GM21528 (cell line): Measurements from ENCODE around the gene ABCC5.

Experiments used
- ATAC-seq: cut with Tn5 transposase; IDR thresholded peaks from one replicate; pipeline ENCODE4 v1.9.1; 2021; ENCODE audit warnings: mild to moderate bottlenecking, moderate library complexity; ENCODE audit not compliant: unreplicated experiment, low FRiP score

The ABCC5 gene

DNA sequence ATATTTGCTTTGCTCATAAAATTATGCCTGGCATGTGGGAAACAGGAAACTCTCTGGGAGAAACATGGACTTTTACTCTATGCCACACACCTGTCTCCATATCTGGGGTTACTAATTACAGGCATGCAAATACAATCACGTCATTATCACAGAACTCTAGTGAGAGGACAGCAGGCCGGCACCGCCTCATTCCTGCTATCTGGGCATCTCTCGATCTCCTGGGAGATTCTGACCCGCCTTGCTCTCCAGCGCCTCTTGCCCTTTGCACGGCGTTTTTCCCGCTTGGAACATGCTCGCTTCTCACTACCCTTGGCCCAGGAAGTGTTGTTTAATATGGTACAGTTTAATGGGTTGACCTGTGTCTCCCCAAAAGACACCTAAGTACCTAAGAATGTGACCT lies 87.6 kb downstream of the ABCC5 start:
- no peak for ATAC-seq

- no peak for ATAC-seq
Measured at GRCh38 chr3:183927059-183927458, 90.6 kb downstream of the ABCC5 start.

- no peak for ATAC-seq
Measured at GRCh38 chr3:183924956-183925355, 92.7 kb downstream of the ABCC5 start.

GRCh38 chr3:183924543-183924942 lies 93.1 kb downstream of the ABCC5 start:
- no peak for ATAC-seq

DNA sequence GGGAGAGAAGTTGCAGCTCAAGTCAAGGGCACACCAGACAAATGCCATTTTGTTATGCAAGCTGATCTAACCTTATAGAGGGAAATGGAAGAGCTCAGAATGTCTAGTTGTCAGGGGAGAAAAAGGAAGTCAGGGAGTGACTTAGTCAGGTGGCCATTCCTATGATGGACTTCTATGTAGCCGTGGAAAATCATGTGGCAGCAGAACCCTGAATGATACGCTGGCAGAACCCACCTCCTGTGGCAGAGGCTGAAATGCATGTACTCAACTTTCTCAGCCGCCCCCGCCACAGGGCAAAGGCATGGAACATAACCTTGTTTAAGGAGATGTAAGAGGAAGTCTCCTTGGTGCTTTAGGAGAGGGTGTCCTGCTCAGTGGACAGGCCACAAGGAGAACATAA lies 95.3 kb downstream of the ABCC5 start:
- no peak for ATAC-seq

GRCh38 chr3:183921096-183921495 lies 96.6 kb downstream of the ABCC5 start:
- no peak for ATAC-seq

GRCh38 chr3:183920416-183920815 lies 97.3 kb downstream of the ABCC5 start:
- ATAC-seq: no peak

DNA sequence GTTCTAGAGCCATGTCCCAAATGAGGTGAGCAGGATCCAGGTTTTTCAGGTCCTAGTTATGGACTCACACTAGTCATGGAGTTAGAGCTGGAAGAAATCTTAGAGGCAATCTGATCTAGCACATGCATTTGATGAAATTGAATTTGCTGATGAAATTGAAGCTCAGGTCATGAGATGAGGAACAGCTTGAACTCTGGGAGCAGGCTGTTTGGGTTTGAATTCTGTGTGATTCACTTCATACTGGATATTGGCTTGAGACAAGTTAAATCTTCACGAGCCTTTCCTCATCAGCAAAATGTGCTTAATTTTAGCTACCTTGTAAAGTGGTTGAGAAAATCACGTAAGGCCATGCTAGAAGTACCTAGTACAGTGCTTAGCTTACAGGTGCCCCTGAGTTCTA lies 99.5 kb downstream of the ABCC5 start:
- ATAC-seq: no peak

DNA sequence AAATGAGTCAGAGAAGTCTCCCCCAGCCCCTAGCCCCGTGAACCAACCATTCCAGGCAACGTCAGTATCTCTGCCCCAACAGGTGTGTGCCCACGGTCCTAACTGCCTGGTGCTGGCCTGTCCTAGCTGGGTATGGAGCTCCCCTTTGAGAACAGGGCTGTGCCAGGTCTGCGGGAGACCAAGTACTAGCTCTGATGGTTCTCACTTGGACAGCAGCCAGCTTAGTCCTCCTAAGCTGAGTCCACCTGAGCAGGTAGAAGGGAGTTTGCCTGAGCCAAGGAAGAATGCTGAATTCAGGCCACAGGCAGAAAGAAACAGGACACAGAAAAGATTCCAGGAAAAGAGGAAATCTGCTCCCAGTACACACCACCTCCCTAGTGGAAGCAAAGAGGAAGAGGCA lies 99.9 kb downstream of the ABCC5 start:
- no peak for ATAC-seq

- ATAC-seq: no peak
Measured at GRCh38 chr3:183914856-183915255, 102.8 kb downstream of the ABCC5 start.

GRCh38 chr3:183913580-183913920 lies 104.1 kb downstream of the ABCC5 start:
- no peak for ATAC-seq

DNA sequence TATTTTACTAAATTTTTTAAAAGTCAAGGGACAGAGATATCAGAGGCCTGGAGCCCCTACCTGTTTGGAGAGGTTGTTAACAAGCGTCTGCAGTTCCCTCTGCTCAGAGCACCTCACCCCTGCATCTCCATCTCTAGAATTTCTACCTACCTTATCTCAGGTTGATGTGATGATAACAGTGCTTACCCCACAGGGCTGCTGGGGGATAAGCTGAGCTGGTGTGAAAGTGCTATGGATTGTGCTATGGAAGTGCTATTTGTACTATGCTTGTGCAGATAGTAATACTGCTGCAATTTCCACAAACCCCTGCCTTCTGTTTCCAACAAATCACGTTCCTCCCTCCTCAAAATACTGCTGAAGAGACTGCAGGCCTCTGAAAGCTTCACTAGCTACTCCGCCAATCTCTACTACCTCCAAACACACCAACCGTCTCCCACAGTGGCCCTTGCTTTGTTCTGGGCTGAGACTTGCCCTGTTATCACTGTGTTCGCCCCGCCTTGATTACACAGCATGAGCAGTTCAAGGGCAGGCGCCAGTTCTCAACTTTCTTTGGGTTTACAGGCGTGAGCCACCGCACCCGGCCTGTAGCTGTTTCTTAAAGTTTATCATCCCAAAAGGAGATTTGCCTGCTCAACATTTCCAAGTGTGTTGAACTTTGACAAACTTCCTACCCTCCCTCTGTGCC lies 104.6 kb downstream of the ABCC5 start:
- ATAC-seq: no peak

- ATAC-seq: no peak
Measured at GRCh38 chr3:183911763-183912506, 105.7 kb downstream of the ABCC5 start.

- ATAC-seq: no peak
Measured at GRCh38 chr3:183911087-183911486, 106.6 kb downstream of the ABCC5 start.

DNA sequence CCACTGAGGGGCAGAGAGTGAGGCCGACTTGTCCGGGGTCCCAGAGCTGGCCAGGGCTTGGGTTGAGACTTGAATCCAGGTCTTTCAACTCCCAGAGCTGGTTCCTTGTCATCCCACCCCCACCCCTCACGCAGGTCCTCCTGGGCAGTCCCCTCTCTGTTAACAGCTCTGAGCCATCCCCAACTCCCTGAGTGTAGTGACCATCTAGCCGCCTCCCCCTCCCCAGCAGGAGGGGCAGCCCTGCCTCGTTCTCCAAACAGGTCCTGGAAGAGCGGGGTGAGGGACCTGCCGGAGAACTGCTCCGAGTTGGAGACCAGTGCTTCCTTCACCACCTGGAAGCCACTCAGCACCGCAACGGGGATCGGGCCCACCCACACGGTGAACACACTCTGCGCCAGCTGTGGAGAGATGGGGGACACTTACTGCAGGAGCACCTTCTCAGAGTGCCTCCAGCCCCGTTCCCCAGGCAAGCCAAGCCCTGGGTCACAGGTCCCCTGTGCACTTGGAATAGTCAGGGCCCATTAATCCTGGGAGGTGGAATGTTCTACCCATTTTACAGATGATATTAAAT lies 108.6 kb downstream of the ABCC5 start:
- ATAC-seq: no peak

GRCh38 chr3:183907911-183908331 lies 109.8 kb downstream of the ABCC5 start:
- no peak for ATAC-seq

GRCh38 chr3:183907176-183907575 lies 110.5 kb downstream of the ABCC5 start:
- no peak for ATAC-seq

DNA sequence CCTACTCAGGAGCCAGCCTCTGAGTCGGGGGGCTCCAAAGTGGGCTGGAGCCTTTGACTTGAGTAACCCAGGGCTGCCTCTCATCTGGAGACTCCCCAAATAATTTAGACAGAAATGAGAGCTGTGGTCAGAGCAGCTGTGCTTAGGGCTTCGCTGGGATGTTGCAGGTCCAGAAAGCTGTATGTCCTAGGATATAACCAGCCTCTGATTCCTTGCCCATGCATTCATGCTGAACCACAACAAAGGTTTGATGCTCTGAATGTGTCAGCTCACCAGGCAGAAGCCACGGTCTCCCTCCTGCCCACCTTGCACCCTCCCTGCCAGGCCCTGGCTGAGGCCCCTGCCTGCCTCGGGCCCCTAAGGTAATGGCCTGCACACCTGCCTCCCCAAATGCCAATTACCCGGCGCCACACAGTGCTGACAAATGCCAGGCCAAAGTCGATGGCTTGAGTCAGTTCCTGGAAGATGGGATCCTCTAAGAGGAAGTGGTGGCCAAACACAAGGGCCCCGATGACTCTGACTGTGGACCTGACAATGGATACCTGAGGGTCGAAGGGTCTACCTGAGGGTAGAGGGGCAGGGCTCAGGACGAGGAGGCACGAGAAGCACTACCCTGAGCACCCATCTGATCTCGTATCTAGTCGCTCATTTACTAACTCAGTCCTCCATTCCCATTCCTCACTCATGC lies 111.3 kb downstream of the ABCC5 start:
- no peak for ATAC-seq

- no peak for ATAC-seq
Measured at GRCh38 chr3:183904833-183905780, 112.6 kb downstream of the ABCC5 start.

DNA sequence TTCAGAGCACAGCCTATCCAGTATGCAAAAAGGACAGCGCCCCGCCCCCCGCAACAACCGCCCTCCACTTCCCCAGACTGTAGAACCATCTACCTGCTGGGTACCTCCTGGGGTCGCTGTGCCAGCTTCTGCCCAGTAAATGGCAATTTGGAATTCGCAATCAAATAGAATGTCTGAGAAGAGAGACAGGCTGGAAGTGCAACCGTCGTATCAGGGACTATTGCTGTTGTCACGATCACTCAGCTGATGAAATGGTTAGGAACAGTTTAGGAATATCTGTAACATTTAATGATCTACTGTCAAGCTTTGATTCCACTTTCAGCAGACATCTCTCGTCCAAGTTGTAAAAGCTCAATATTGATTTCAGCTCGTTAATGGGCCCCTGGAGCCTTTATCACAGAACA lies 119.7 kb downstream of the ABCC5 start:
- ATAC-seq: no peak
